Measurements from ENCODE around the gene MIPEP. TPM values are rescaled to one million over a fixed set of nuclear protein-coding genes. Genes with fewer than 3 reads are reported as not detected.

MIPEP gene
- total and polyA plus RNA-seq, 10 of the 15 experiments (the other 5 are each of a cell fraction or from before 2014, with no cell fraction given) = 15.6 to 56.2 (median 29.8) TPM

GRCh38 chr13:23767838-23768237 lies 121.4 kb downstream of the MIPEP start:
- Histone ChIP-seq H3K4me1 (ENCODE audit: control insufficient read depth, insufficient read depth, low read length) (peaks cover 40% of the 10 kb centered on the region), H3K9ac (ENCODE audit: control insufficient read depth, insufficient read depth, low read length) (no peak overlapping the region), H3K9me3 (replicated peaks; ENCODE audit: control insufficient read depth, insufficient read depth, low read length) (no peaks in the 10 kb centered on the region), H3K4me3 (no peak overlapping the region), H3K79me2 (ENCODE audit: control insufficient read depth, insufficient read depth, low read length) (no peaks in the 10 kb centered on the region), H4K20me1 (ENCODE audit: control insufficient read depth, insufficient read depth) (no peaks in the 10 kb centered on the region), H3K36me3 (ENCODE audit: control insufficient read depth in 2 of 2, insufficient read depth in 2 of 2, low read length in 1 of 2) (no peaks in the 10 kb centered on the region), H3K4me2 (ENCODE audit: control insufficient read depth, insufficient read depth) (no peak overlapping the region), H2AFZ (ENCODE audit: control insufficient read depth, low read depth, low read length) (no peak overlapping the region), H3K27me3 (replicated peaks in 1 of 2; ENCODE audit: control insufficient read depth in 2 of 2, insufficient read depth in 2 of 2, low read length in 1 of 2) (no peaks in the 10 kb centered on the region), H3K27ac (ENCODE audit: control insufficient read depth, insufficient read depth) (no peak overlapping the region)
- SMC1A ChIA-PET (ENCODE audit: uncharacterized antibody, unreplicated experiment) = interaction anchor here (0.6 to 2.3 kb wide), 14 partner anchors 10 to 190 kb away, joined by 3 to 11 read pairs (median 4); no protein-coding TSS in a partner anchor
- CTCF ChIA-PET = interaction anchor here (0.9 to 1.5 kb wide), 3 partner anchors 15 to 51 kb away, joined by 3 to 4 read pairs (median 3); no protein-coding TSS in a partner anchor
- POLR2A ChIA-PET = no interaction called here
- intact Hi-C loops (cut with micrococcal nuclease; ENCODE audit: unreplicated experiment) (no loop called here), in situ Hi-C loops (cut with MboI) (no loop called here)
- BruUV-seq (replicated peaks) = no TSS peak
- WGBS (ENCODE audit: insufficient coverage, insufficient replicate concordance, low lambda C conversion rate, missing lambda C conversion rate) = 96% methylated on average over 7 of the region's 7 CpGs
- ATAC-seq = no peak
- RAD21 ChIA-PET (ENCODE audit: unreplicated experiment) = interaction anchor here (1.2 to 2.0 kb wide), 4 partner anchors 10 to 85 kb away, joined by 3 to 5 read pairs (median 4); no protein-coding TSS in a partner anchor
- no peak for FAIRE-seq
- DNase-seq (ENCODE audit: low read depth, low spot score) = no peak
- TF ChIP-seq PKNOX1 (IDR thresholded peaks at IDR 0.05) = no peak
- no peak for TF ChIP-seq RB1 (IDR thresholded peaks at IDR 0.05; ENCODE audit: borderline replicate concordance)
- no peak for TF ChIP-seq ETV6 (conservative IDR thresholded peaks at IDR 0.05 in 1 of 2, IDR thresholded peaks at IDR 0.05 in 1 of 2; ENCODE audit: borderline replicate concordance in 1 of 2, low read depth in 1 of 2)
- no peak for TF ChIP-seq MAX (IDR thresholded peaks at IDR 0.05; ENCODE audit: low read depth, low read length)
- no peak for TF ChIP-seq E4F1 (IDR thresholded peaks at IDR 0.05; ENCODE audit: borderline replicate concordance, partially characterized antibody)
- no peak for TF ChIP-seq SPI1 (IDR thresholded peaks at IDR 0.05; ENCODE audit: borderline replicate concordance, insufficient read depth, low read depth, low read length)
- no peak for TF ChIP-seq PBX3 (IDR thresholded peaks at IDR 0.05; ENCODE audit: insufficient replicate concordance, low read depth, low read length)
- TF ChIP-seq USF1 (IDR thresholded peaks at IDR 0.05; ENCODE audit: borderline replicate concordance, extremely low read length, insufficient read depth, low read depth, low read length) = no peak
- no peak for TF ChIP-seq RELA (IDR thresholded peaks at IDR 0.05; ENCODE audit: borderline replicate concordance, partially characterized antibody)
- TF ChIP-seq RUNX3 (IDR thresholded peaks at IDR 0.05; ENCODE audit: low read length) = no peak
- no peak for TF ChIP-seq SRF (IDR thresholded peaks at IDR 0.05; ENCODE audit: low read depth in 2 of 2, low read length in 2 of 2)
- TF ChIP-seq ATF2 (IDR thresholded peaks at IDR 0.05; ENCODE audit: low read length) = no peak
- no peak for TF ChIP-seq FOXK2 (IDR thresholded peaks at IDR 0.05)
- TF ChIP-seq NFXL1 (IDR thresholded peaks at IDR 0.05; ENCODE audit: borderline replicate concordance) = no peak

All from GM12878 (cell line).